Stimulated activated CD8-positive, alpha-beta memory T cell treated with anti-CD3 and anti-CD28 coated beads, Interleukin-15, amount 100 ng/mL, for 24 hours (primary cell): ENCODE results near the gene CTU2.

ENCODE experiments used
- DNase-seq: peaks from one replicate; pipeline ENCODE4 v3.0.0-alpha.2; 2020; ENCODE audit warnings: low read depth

Gene CTU2

DNA sequence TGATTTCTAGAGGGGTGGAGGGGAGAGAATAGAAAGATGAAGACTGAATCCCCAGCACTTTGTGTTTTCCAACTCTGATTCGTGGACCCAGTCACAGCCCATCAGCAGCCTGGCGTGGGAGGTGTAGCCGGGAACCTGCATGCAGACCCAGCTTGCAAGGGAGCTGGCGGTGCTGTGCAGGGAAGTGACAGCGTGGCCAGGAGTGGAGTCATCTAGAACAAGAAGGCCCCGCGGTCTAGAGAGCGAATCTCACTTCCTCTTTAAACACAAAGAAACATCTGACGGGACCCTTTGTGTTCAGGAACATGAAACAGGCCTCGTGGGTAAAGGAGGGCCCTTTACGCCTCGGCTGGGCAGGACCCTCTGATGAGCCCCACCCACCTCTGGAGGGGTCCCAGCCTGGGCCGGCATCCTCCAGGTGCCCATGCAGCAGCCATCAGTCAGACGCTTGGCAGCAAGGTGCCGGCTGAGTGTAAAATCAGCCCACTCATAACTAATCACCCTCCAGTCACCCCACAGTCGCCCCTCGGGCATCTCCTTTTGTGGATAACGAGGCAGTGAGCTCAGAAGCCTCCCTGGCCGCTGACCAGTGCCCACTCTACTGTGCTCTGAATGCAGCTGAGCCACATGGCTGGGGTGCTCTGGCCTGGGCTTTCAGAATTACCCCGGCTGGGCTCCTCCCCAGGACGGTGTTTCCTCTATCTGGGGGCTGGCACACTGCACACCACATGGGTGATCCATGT, 24.4 kb upstream of the CTU2 start:
- no peak for DNase-seq

DNA sequence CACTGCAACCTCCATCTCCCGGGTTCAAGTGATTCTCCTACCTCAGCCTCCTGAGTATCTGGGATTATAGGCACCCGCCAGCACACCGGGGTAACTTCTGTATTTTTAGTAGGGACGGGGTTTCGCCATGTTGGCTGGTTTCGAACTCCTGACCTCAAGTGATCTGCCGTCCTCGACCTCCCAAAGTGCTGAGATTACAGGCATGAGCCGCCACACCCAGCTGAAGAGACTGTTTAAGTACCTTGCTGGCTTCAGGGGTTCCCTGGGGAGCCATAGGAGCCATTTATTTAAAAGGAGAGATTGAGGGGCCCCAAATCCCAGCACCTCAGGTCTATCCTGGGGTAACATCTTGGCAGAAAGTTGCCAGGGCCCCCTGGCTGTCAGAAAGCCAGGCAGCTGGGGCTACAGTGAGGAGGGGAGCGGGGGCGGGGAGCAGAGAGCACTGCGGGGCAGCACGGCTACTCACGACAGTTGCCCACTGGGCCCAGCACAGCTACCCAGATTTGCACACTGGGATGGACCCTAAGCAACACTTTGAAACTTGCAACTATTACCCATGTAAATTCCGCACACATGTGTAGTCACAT, 21.6 kb upstream of the CTU2 start:
- no peak for DNase-seq

DNA sequence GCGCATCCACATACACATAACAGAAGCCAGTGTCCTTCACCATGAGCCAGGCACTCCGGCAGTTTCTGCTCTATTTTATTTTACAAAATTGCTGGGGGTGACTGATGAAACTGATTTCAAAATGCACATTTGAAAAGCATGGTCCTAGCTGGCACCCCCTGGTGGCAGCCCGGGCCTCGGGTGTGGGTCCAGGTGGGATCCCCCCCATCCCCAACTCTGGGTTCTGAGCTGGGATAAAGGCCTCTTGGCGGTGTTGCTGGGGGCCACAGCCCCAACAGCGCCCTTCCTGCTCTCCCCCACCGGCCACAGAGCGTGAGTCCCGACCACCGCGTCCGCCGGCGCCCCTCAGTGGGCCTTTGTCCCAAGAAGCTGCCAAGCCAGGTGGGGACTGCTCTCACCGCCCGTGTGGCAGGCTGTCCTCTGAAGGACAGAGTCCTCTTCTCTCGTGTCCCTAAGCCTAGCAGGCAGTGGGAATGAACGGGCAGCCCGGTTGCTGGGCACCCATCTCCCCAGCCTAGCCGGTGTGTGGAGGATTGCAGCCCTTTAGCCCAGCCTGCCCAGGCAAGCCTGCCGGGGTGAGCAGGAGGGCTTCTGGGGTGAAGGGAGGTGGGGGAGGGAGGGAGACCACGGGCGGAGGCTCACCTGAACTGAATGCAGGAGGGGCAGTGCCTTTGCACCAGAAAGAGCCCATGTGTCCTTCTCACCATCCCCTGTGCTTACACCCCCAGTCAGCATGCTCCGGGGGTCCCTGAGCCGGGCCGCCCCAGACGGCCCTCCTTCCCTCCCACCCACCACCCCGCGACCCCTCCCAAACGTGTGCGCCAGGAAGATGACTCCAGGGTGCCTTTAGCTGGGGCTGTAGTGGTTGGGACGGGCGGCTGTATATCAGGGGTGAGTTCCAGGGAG, 20.9 kb upstream of the CTU2 start:
- no peak for DNase-seq

DNA sequence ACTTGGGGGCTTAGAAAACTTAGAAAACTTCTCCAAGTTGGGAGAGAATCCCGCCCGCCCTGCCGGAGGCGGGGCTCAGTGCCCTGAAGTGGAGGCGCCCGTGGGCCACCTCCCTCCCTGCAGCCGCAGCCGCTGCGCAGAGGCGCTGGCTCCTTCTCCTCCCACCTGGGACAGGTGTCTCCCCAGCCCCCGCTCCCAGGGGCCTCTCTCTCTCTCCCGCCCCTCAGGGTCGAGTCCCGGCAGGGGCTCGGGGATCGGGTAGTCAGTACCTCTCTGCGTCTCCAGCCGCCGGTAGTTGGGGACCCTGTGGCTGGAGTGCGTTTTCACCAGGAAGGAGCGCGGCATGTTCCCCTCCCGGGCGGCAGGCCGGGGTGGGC, 20.3 kb upstream of the CTU2 start:
- no peak for DNase-seq

DNA sequence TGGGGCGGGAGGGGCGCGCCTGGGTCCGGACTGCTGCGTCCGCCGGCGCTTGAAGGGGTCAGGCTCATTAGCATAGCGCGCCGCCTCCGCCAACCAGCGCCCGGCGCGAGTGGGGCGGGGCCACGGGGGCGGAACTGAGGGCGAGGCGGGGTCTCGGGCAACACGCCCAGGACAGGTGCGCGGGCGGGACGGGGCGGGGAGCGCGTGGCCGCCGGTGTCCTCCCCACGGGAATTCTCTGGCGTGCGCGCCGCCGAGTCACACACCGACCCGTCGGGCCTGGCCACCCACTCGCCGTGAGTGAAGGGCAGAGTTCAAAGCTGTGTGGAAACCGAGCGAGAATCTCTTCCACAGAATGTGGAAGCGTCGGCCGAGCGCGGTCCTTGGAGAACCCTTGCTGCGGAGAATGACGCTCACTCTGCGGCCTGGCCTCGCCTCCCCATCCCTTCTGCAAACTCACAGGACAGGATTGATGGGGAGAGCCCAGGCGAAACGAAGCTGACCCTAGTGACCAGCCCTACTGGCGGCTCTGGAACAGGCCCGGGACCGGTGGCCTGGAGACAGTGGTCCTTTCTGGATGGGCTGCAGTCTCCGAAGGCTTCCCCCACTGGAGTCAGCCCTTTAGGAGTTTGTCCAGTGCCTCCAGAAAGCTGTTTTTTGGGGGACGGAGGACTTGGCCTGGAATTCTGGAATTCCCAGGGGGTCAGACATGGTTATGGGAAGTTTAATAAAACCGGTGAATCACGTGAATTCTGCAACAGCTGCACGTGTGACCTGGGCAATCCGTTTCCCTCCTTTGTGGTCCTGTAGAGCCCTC, 19.7 kb upstream of the CTU2 start, which contains the start of gene SNAI3:
TSS of gene SNAI3 (minus strand) at position 69 of the 815 bp plus-strand sequence. CDS start 101 bp downstream, outside the sequence.
- DNase-seq, result peak; percentile 71

DNA sequence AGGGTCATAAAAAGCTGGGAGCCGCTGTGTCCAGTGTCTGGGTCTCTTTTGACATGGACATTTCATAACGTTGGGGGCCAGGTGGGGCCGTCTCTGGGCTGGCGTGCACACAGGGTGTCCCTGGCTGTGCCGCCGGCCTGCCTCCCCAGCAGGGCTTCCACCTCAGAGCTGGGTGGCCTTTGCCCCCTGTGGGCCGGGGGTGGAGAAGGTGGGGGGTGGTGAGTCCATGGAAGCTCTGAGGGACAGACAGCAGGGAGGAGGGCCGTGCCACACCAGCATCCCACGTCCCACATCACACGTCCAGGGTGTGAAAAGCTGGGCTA, 19.1 kb upstream of the CTU2 start:
- no peak for DNase-seq

DNA sequence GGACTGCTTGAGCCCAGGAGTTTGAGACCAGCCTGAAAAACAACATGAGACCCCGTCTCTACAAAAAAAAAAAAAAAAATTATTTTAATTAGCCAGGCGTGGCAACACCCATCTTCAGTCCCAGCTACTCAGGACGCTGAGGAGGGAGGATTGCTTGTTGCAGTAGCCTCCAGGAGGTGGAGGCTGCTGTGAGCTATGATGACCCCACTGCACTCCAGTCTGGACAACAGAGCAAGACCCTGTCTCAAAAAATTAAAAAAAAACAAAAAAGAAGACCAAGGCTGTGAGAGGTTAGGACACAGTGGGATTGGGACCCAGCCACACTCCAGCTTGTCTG, 18.7 kb upstream of the CTU2 start:
- no peak for DNase-seq

- DNase-seq, result no peak
These were observed 18.1 kb upstream of the CTU2 start for GRCh38 chr16:88688013-88688778.

GRCh38 chr16:88690341-88691128, 15.8 kb upstream of the CTU2 start:
- DNase-seq, result no peak

- DNase-seq, result no peak
These were observed 15.0 kb upstream of the CTU2 start for GRCh38 chr16:88691129-88691813.

DNA sequence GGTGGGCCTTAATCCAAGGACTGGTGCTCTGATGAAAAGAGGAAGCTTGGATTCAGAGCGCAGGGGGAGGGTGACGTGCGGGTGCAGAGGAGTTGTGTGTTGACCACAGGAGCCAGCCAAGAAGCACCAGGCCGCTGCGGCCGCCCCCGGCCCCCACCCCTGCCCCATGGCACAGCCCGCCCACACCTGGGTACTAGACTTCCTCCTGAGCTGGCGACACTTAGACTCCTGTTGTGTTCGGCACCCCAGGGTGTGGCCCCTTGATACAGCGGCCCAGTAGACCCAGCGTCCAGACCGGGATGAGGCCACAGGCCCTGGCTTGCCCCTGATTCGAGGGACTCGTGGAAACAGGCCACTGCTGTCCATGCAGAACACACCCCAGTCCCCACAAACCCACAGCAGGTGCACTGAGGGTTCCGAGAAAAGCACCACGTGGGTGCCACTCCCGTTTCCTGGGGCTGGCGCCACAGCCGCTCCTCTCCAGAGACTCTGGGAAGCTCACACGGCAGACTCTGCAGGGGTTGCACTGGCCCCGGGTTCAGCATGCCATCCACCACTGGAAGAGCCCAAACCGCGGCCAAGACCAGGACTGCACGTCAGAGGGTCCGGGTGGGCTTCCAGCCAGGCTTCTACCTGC, 14.3 kb upstream of the CTU2 start:
- no peak for DNase-seq

DNA sequence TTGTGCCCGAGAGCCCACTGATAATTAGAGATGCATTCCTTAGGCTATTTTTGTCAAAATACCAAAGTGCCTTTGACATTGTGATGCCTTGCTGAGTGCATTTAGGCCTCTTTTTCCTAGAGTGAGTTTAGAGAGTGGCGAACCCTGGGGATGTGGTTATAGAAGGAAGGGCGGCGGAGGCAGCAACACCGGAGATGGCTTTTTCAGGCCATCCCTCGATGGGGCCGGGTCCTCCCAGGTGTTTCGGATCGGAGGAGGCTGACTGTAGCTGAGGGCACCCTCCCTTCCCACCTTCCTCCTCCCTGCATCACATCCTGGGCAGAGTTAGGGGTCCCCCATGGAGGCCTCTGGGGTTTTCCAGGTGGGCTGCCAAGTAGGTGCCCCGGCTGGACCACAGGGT, 13.4 kb upstream of the CTU2 start:
- no peak for DNase-seq

DNA sequence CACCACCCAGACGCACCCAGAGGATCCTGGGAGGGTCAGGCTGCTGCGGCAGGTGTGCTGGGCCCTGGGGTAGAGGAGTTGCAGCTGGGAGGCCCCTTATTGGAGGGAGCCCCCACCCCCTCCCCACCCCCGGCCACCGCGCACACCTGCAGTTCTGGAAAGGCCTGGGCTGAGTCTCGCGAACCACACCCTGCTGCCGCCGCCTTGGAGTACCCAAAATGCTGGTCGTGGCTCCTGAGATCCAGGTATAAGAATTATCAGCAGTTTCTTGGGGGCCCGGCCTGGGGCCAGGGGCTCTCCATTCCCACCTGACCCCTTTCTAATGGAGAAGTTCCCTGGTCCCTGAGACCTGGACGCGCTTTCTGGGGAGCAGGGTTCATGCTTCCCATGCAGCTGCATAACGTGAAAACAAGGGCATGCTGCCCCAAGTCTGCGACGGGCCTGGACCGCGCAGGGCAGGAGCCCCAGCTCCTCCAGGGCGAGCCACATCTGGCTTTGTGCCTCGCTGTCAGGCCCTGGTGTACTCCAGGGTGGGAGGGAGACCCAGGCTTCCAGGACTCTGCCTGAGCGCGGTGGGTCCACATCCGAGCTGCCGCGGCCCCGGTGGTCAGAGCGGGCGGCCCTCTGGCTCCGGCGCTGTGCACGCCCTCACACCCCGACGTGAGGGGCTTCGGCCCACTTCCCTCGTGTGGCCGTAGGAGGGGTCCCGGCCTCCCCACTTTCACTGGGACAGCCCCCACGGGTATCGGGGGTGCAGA, 12.7 kb upstream of the CTU2 start:
- no peak for DNase-seq

- no peak for DNase-seq
These were observed 11.8 kb upstream of the CTU2 start for GRCh38 chr16:88694221-88695087.

- DNase-seq, result no peak
These were observed 11.1 kb upstream of the CTU2 start for GRCh38 chr16:88695218-88695617.

GRCh38 chr16:88695753-88696152, 10.6 kb upstream of the CTU2 start:
- DNase-seq, result no peak

DNA sequence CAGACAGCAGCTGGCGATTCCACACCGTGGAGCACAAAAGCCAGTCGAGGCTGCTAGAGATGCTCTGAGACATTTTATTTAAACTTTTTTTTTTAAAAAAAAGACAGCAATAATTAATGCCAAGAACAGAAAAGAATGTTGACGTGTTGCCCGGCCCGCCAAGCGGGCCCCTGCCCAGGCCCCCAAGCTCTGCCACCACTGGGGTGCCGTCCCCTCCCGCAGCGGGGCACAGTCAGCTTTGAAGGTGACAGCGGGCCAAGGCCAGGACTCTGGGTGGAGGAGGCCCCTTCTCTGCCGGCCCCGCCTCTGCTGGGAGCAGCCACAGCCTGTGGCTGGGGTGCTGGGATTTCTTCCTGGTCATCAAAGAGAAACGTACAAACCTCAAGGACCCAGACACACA, 9.9 kb upstream of the CTU2 start:
- DNase-seq, result no peak
